NOMO-1 treated with dmso at 0.1 percent for 144 hours (cell line): Measurements from ENCODE around the gene DTD2.
"Not testable (repeated sequence)": the region's sequence is repeated elsewhere in the genome, so short reads cannot be mapped to it uniquely, and the experiment has no call there.

ENCODE experiments used
- DNase-seq: peaks from one replicate; lab custom pipeline; 2025; ENCODE audit not compliant: unreplicated experiment; lab: John Stamatoyannopoulos, UW

DTD2 gene

GRCh38 chr14:31456841-31457664 lies at the start of gene DTD2:
Gene DTD2, minus strand, starts transcription at chr14:31457506. Its CDS starts 113 bp downstream, at chr14:31457393.
- peak; percentile 90 for DNase-seq

DNA sequence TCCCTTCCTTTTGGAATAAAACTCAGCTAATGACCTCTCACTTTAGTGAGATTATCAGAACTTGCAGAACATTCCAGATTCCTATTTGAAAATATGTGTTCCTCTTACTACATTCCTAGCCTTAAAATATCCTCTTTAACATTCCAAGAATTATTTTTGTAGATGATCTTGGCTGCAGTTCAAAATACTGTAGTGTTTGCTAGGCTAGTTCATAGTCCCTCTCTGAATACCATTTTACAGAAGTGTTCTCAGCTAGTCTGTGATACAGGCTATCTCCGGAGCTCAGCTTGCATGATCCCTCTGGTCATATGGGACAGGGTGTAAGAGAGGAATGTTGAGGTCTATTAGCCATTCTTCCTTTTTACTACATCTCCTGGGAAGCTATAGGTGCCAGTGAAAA lies 48.1 kb upstream of the DTD2 start:
- no peak for DNase-seq

GRCh38 chr14:31501870-31502269 lies 44.6 kb upstream of the DTD2 start:
- DNase-seq: no peak

DNA sequence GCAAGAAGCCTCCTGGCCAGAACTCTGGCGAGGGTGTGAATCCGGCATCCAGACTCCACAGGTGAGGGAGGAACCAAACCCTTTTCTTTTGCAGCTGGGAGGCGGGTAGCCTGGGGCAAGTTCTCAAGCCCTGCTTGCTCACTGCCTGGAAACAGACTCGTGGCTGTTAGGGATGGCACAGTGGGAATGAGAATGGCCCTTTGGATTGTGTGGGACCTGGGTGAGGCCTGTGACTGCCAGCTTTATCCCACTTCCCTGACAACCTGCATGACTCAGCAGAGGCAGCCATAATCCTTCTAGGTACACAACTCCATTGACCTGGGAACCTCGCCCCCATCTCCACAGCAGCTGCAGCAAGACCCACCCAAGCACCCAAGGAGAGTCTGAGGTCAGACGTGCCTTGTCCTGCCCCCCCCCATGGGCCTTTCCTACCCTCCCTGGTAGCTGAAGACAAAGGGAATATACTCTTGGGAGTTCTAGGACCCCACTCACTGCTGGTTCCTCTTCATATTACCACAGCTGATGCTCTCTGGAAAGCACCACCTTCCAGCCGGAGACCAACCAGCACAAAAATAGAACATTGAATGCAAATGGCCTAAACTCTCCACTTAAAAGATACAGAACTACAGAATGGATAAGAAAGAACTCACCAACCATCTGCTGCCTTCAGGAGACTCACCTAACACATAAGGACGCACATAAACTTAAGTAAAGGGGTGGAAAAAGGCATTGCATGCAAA lies 35.6 kb upstream of the DTD2 start:
- no peak for DNase-seq

- peak; percentile 36 for DNase-seq
Observed at GRCh38 chr14:31489691-31490090, 32.4 kb upstream of the DTD2 start.

DNA sequence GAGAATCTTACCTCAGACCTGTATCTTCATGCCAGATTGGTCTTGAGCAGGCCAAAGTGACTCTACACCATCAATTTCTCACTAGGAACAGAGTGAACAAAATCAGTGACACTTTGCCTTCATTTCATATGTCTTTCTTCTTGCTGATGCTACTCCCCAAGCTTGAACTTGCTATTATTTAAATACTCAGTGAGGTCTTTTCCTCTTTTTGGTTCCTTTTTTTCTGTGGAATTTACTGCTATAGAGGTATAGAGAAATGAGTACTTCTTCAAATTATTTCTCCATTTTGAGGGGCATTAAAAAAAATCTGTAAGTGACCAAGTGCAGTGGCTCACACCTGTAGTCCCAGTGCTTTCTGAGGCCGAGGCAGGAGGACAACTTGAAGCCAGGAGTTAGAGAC lies 30.6 kb upstream of the DTD2 start, which contains the start of gene GPR33:
TSS of gene GPR33 (minus strand) at position 154 of the 400 bp plus-strand sequence. CDS start 4,074 bp downstream, outside the sequence.
- DNase-seq: peak; percentile 47

- DNase-seq: no peak
Observed at GRCh38 chr14:31486764-31487163, 29.5 kb upstream of the DTD2 start.

GRCh38 chr14:31484754-31485153 lies 27.4 kb upstream of the DTD2 start:
- peak; percentile 69 for DNase-seq

GRCh38 chr14:31480156-31480555 lies 22.9 kb upstream of the DTD2 start:
- no peak for DNase-seq

GRCh38 chr14:31479027-31479426 lies 21.7 kb upstream of the DTD2 start:
- no peak for DNase-seq

- no peak for DNase-seq
Observed at GRCh38 chr14:31477248-31477647, 19.9 kb upstream of the DTD2 start.

GRCh38 chr14:31476131-31476866 lies 19.0 kb upstream of the DTD2 start:
- DNase-seq: no peak

DNA sequence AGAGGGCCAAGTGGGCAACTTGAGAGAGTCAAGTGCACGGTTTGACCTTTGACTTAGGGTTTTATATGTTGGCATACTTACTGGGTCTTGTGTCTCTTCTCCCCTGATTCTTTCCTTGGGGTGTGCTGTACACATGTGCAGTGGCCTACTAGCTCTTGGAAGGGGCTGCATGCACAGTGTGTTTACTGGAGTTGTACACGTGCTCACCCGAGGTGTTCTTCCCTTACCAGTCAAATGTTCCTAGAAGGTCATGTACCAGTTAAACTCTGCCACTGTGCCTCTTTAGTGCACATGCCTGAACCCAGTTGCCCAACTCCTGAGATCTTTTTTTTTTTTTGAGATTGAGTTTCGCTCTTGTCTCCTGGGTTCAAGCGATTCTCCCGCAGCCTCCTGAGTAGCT lies 9.2 kb upstream of the DTD2 start:
- no peak for DNase-seq

DNA sequence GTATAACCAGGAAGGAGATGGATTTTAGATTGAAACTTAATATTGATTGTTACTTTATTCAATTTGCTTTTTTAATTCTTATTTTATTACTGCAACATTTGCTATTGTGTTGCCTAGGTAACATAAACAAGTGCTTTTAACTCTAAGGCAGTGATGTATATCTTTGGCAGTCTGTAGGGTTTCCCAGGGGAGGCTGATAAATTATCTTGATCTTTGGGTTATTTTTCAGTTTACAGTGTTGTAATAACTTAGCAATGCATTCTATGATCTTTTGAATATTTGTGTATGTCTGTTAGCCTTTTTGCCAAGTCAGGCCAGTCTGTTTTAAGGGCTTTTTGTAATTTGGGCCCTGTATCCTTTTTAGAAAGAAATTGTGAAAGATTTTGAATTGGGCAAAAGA lies 7.8 kb upstream of the DTD2 start:
- DNase-seq: no peak

DNA sequence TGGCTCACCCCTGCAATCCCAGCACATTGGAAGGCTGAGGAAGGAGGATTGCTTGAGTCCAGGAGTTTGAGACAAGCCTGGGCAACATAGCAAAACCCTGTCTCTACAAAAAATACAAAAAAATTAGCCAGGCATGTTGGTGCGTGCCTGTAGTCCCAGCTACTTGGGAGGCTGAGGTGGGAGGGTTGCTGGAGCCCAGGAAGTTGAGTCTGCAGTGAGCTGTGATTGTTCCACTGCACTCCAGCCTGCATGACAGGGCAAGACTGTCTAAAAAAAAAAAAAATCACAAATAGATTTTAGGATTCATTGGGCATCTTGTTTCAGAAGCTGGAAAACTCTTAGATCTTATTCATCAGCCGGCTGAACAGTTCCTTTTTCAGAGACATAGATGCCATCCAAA lies 5.1 kb upstream of the DTD2 start:
- not testable (repeated sequence) for DNase-seq

DNA sequence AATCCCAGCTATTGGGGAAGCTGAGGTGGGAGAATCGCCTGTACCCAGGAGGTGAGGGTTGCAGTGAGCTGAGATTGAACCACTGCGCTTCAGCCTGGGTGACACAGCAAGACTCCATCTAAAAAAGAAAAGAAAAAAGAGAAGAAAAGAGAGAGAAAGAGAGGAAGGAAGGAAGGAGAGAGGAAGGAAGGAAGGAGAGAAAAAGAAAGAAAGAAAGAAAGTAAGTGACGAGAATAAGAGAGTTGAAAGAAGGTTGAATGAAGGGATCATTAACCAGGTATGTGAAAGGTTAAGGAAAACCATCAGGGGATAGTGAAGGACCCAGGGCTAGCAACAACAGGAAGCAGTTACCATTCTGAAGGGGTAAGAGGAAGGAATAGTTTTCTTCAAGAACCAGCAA lies 4.2 kb upstream of the DTD2 start:
- DNase-seq: no peak

DNA sequence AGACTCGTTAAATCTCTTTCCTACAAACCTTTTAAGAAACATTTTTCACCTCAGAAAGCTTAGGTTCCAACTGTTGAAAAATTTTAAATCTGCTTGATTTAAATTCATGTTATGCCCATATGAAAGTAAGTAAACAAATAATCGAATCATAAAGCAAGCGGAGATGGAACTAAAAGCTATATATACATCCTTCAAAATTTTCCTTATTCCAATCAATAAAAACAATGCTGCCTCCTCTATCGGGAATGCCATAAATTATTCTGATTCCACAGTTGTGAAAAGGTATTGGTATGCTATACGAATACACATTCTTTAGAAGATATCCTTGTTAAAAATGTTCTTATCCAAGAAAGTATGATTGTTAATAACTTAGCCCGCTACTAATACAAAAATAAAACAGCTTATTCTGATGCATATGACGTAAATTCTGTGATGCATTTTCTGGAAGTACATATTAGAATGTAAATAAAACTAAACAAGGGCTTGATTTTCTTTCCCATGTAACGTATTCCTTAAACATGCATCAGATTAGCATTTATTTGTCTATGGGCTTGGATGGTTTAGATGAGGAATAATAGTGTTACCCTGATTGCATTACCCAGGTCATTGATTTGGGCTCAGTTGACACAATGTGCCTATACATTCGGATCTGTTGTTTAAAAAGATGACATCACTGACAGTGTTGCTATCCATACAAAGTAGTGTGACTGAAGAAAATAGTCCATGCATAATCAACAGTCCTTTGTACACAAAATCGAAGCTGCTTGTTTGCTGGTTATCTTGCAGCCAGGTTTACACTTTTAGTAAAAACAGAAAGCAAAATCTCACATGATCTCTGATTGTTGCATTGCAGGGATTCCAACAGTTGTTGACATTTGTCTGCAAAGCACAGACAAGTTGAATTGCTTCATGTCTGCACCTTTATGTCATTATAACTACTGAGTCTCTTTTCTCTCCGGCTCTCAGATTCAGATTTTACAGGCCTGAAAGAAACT lies 656 bp upstream of the DTD2 start:
- no peak for DNase-seq

DNA sequence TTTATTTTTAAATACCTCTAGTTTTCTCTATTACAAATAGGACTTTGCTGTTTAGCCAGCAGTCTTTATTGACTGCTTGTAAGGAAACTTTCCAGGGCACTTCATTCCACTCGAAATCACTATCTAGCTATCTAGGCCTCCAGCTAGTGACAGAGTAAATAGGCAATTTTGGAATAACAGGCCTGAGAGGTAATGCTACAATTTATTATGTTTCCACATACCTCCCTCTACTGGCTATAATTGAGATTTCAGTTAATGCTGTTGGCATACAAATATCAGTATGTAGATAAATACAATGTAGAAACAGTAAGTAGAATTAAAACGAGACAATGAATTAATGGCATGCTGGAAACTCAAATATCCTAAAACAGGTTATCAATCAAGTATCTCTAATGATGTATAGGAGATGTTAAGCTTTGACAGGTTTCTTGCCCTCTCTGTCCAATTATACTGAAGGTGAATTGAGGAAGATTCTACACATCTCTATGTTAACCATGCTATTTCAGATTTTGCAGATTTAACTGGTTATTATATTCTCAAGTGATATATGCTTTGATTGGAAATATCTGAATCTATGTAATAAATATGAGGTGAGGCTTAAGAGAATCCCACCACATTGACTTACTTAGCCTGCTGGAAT lies 7.2 kb downstream of the DTD2 start:
- DNase-seq: peak; percentile 2

GRCh38 chr14:31449136-31449535 lies 8.2 kb downstream of the DTD2 start:
- DNase-seq: no peak

GRCh38 chr14:31445703-31446102 lies 11.6 kb downstream of the DTD2 start:
- DNase-seq: no peak
